IPS-NIHi7 (cell line): ENCODE data around the gene UBASH3B.
A peak's percentile ranks its signal among the peaks of the same experiment; 100 is the strongest.

ENCODE experiments used
- DNase-seq: peaks from one replicate; pipeline ENCODE4 v3.0.0; 2012; ENCODE audit warnings: mixed read lengths; ENCODE audit errors: extremely low spot score

UBASH3B gene

DNA sequence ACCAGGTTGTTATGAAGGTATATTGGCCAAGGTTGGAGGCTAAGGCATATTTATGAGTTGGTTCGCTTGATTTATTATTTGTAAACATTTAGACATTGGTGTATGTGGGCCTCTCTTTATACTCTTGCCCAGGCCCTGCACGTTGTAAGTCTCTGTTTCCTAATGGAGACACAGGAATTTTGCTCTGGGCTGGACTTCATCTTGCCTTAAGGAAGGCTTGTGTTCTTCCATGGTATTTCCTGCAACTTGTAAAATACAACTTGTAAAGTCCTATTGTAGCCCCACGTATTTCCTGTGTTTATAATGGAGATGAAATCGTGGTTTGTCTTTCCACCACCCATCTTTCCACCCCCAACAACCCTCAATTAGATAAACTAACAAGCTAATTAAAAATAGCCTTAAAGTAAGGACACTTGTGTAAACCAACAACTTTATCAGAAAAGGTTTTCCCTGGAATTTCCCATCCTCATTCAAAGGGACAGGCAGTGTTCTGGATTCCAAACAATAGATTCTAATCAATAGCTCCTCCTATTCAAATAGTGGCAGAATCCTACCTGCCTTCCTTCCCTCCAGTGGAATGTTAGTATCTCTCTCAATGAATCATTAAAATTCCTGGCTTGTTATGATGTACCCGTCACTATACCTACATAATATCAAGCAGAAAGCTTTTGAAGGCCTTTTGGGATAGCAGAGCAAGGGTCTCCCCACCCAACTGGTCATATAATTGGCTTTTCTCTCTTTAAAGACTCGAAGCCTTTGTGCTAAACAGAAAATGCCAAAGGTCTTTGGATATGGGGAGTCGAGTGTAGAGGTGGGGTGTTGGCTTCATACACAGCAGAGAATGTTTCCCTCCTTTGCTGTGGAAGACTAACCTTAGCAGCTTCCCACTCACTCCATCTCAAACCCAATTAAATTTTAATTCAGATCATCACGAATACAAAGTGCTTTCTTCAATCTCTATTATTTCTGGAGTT is 77.1 kb downstream of the UBASH3B start:
- DNase-seq = no peak

GRCh38 chr11:122733318-122733717 is 77.8 kb downstream of the UBASH3B start:
- no peak for DNase-seq

- DNase-seq = no peak
Observed at GRCh38 chr11:122734848-122735496, 79.5 kb downstream of the UBASH3B start.

DNA sequence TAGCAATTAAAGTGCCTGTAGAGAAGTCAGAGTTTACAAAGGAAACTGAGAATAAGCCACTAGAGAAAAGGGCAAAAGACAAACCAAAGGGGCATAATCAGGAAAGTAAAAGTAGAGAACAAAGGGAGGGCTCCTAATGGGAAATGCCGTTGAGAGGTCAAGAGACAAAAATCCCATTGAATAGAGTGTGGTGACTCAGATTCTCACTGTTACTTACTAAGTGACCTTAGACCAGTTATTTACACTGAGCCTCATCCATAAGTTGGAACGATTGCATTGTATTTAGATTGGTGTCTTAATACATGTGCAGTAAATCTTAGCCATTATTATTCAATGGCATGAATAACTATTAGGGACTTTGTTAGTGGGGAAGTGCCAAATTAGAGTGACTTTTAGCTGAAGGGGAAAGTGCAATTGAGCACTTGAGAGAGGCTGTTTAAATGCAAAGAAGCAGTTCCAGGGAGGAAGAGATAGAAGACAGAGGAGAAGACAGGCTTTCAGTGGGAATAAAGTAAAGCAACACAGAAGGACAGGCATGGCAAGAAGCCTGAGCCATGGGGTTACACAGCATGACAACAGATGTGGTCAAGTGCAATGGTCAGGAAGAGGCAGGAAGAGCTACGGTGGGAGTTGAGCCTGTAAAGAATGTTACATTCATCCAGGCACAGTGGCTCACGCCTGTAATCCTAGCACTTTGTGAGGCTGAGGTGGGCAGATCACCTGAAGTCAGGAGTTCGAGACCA is 82.6 kb downstream of the UBASH3B start:
- no peak for DNase-seq

DNA sequence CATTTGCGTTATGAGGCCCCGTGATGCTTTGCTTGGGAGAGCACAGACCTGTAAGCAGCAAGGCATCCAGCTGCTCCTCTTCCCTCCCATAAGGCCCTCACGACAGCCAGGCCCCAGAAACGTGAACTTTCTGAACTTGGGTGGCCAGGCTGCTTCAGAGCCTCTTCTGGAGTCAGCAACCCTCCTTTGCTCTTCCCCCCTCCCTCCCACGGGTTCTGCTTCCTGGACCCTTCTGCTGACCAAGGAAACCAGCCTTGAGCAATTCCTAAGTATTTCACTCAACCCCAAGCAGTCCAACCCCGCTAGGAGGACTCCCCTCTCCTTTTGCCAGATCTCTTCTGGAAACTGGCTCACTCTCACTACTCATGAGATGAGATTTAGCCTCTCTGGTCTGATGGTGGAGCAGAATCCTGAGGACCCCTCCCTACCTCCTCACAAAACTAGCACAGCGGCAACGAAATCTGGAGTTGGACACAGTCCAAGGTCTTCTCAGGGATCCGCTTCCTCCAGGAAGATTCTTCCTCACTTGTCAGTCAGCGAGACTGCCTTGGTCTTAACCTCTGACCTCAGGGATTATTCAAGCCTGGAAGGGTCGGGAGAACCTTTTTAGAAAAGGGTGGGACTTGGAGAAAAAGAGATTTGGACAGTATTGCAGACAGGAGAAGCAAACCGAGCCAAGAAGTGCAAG is 86.2 kb downstream of the UBASH3B start:
- no peak for DNase-seq

DNA sequence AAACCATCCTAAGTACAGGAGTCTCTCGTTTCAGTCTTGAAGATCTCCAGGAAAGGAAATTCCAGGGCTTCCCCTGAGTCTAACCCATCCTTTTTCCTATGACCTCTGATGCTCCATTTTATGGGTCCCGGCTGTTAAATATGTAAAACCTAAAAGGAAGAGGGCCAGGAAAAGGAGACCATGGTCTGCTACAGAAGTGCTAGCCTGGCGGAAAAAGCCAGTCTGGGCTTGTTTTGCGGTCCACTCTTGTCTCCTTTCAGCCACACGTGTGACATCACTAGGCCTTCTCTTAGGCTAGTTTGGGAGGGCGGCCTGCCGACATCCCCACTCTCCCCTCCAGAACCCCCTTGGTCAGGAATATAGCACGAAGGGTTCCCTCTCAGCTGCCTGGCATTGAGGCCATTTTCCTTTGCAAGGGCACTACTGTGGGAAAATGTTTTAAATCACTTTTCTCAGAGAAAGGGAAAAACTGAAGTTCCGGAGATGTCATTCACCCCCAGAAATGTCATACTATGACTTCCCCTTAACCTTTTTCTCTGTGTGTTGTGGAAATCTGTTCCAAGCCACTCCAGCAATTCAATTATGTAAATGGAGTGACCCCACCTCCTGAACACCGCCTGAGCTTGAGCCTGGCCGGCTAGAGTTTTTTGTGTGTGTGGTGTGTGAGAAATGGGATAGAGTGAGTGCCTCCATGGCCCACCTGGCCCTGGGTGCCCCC is 86.9 kb downstream of the UBASH3B start:
- no peak for DNase-seq

GRCh38 chr11:122743097-122743741 is 87.7 kb downstream of the UBASH3B start:
- DNase-seq = no peak

GRCh38 chr11:122743949-122744348 is 88.4 kb downstream of the UBASH3B start:
- DNase-seq = no peak

GRCh38 chr11:122744357-122744756 is 88.8 kb downstream of the UBASH3B start:
- no peak for DNase-seq

DNA sequence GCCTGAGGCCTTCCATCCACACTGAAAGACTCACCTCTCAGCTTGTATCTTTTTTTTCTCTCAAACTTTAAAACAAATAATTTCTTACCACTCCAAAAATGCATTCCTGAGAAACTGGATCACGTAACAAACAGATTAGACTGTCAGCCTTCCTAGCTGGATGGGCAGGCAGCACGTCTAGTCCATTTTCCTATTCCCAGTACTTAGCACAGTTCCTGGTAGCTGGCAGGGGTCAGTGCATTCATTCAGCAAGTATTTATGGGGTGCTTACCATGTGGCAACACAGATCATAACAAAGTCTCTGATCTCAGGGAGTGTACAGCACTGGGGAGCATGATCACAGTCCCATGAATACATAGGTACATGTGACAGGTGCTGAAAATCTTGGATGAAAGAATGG is 89.6 kb downstream of the UBASH3B start:
- no peak for DNase-seq

DNA sequence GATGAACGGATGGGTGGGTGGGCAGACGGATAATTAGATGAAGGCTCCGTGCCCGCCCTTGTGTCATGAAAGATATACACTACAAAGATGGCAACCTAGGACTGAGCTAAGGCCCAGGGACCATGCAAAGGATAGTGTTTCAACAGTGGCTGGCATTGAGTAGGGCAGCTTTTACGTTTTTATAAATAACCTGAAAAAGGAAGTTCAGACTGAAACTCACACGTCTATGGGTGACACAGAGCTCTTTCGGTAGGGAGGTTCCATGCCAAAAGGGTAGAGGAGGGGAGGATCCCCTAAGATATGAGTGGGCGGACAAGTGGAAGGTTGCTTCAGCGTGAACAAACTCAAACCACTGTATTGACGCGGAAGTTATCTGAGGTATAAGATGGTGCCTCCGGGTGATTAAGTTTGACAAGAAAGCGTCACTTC is 90.5 kb downstream of the UBASH3B start:
- no peak for DNase-seq

DNA sequence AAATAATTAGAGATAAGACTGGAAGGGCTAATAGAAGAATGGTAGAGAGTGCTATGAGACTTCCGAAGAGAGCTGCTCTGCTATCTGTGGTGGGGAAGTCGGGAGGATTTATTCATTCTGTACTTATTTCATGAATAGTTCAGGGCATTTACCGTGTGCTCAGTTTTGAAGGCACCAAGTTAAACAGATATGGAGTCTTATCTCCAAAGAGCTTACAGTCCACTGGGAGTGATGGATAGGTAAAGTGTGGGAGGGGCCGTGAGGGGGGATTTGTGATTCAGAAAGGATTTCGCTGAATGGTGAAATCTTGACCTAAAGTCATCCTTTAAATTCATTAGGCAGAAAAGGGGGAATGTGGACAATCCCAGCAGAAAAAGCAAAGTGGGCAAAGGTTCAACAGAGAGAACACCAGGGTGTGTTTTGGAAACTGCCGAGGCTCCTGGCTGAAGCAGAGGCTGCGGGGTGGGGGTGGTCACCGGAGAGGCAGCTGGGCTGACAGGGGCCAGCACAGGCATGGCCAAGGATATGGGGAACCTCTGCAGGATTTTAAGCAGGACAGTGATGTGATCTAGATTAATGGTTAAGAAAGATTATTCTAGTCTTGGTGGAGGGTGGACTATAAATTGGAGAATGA is 91.2 kb downstream of the UBASH3B start:
- no peak for DNase-seq

DNA sequence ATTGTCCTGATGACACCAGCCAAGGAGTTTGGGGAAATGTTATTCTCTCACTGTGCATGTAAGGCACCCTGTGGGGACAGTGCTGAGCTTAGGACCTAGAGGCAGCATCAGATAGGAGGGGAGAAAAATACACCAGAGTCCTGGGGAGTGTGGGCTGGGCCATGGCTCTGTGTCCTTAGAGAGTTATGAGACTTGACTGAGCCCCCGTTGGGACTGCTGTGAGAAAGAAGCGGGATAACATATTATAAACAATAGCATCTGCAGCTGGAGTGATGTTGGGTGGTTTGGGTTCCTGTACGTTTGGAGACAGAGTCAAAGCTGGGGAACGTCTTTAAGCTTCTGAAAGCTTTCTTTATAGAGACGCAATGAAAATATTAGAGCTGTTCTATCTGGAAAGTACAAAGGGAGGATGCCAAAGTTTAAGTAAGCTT is 91.8 kb downstream of the UBASH3B start:
- DNase-seq = no peak

- DNase-seq = no peak
Observed at GRCh38 chr11:122749005-122749687, 93.6 kb downstream of the UBASH3B start.

- DNase-seq = no peak
Observed at GRCh38 chr11:122750049-122750448, 94.5 kb downstream of the UBASH3B start.

DNA sequence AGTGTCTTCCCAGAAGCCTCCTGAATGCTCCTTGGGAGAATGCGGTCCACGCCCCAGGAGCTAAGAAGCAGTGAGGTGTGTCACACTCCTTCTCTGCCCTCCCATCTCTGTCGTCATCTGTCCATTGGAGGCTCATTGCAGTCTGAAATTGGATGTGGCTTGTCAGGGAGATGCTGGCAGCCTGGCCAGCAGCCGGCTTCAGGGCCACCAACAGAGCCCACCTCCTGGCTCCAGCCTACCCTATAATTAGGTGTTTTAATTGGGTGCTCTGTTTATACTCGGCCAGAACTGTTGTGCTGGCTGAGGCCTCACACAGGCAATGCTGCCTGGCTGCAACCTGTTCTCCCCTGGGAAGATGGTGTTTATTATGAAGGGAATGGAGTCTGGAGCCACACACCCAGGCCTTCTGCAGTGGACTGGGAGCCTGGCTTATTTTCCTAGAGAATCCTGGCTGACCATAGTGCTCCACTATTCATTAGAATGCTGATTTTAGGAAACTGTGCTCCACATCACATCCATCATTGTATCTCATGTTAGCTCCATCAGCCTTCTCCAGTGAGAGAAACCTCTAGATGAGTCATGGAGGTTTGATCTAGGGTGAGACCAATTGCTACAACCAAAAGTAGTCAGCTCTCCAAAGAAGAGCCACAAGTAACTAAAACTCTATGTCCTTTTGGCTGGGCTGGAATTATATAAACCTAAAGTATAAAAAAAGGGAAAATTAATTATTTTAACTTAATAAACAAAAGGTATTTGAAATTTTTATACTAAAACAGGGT is 96.0 kb downstream of the UBASH3B start:
- DNase-seq = no peak

DNA sequence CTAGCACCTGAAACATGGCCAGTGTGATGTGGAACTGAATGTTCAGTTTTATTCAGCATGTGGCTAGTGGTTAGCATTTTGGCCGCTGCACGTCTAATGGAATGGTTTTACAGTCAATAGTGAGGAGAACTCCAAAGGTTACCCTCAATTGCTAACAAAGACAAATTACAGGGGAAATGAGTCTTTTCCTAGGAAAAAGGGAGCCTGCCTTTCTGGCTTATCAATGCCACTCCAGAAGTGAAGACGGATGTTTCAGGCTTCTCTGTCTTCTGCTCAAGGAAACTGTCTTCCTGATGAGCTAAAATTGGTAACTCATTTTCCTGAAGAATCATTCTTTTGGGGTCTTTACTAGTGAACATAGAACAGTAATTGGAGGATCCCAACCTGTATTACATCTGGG is 98.5 kb downstream of the UBASH3B start:
- no peak for DNase-seq

DNA sequence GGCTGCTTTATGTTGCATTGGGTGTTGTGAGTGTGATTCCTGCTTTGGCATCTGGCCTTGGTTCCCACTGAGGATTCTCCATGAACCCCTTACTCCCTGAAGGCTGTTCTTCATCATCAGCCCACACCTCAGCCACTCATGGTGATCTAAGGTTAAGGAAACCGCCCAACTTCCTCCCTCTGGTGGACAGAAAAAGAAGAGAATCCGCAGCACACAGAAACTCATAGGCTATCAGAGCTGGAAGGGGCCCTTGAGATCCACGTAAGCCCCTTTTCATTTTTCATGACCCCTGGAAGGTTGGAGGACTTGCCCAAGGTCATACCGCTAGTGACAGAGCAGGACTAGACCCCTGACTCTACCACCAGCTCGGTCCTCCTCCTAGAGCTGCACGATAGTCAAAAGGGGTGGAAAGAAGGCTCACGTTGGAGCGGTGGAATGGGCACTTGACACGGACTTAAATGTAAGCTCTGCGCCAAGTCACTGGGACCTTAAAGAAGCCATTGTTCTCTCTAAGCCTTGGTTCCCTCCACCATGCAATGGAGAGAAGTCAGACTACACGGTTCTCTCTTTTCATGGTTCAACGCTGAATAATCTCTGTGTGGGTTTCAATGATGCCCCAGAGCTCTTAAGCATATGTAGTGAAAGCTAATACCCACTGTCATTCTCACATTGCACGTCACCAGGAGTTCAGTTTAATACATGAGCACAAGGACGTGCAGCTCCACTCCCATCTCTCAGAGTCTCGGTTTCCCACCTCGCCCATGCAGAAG is 99.2 kb downstream of the UBASH3B start:
- DNase-seq = peak; percentile 63
